SK-N-SH (cell line): ENCODE data around the gene PSMC3. TPM values are rescaled to one million over a fixed set of nuclear protein-coding genes. Genes with fewer than 3 reads are reported as not detected.

Source experiments
- CTCF ChIA-PET: fragments of 300-600, 350-600 bp; formaldehyde crosslinking; extraction: SDS; loops from one replicate; lab custom pipeline; 2021; lab: Yijun Ruan, JAX
- POLR2A ChIA-PET: fragments of 350-600 bp; sonication (Branson Sonifier 250); formaldehyde crosslinking; extraction: SDS; loops from one replicate; lab custom pipeline; 2020; ENCODE audit warnings: antibody characterized with exemption, inconsistent platforms; lab: Yijun Ruan, JAX
- DNase-seq: peaks from one replicate; pipeline ENCODE4 v3.0.0; 2012
- H2AFZ ChIP-seq: fragments of 200-600 bp; sonication (generic); 2 replicates; pipeline ENCODE4 v1.8.1; 2016; ENCODE audit warnings: antibody characterized with exemption, mild to moderate bottlenecking, low read depth
- H3F3A ChIP-seq: fragments of 200-600 bp; sonication (generic); replicated peaks from 2 replicates; pipeline ENCODE3; 2016; ENCODE audit warnings: antibody characterized with exemption, mild to moderate bottlenecking; ENCODE audit not compliant: insufficient read depth
- H3K27ac ChIP-seq, 2 experiments: fragments of 200-500 bp in 1 of 2; fragments of 200-600 bp in 1 of 2; sonication (Bioruptor generic) in 1 of 2; sonication (generic), shearing (Covaris generic) in 1 of 2; 2 replicates each; pipeline versions ENCODE4 v1.5.1 to v1.6.1; 2014 to 2016; ENCODE audit warnings: low read depth in 2 of 2, inconsistent platforms in 1 of 2, low read length in 1 of 2, mild to moderate bottlenecking in 1 of 2, mixed read lengths in 1 of 2
- H3K27me3 ChIP-seq: fragments of 200-600 bp; sonication (generic), shearing (Covaris generic); 2 replicates; pipeline ENCODE4 v1.6.1; 2016; ENCODE audit warnings: mixed run types; ENCODE audit not compliant: insufficient read depth
- H3K36me3 ChIP-seq, 2 experiments: fragments of 200-500 bp in 1 of 2; fragments of 200-600 bp in 1 of 2; sonication (Bioruptor generic) in 1 of 2; sonication (generic) in 1 of 2; replicated peaks in 1 of 2; 2 replicates each; pipeline versions ENCODE3 to v1.5.1; 2014 to 2016; ENCODE audit warnings: low read length in 1 of 2, mild to moderate bottlenecking in 1 of 2; ENCODE audit not compliant: insufficient read depth in 2 of 2, control insufficient read depth in 1 of 2
- H3K4me1 ChIP-seq, 2 experiments: fragments of 200-500 bp in 1 of 2; fragments of 200-600 bp in 1 of 2; sonication (Bioruptor generic) in 1 of 2; sonication (generic), shearing (Covaris generic) in 1 of 2; 2 replicates each; pipeline versions ENCODE4 v1.5.1 to v1.6.1; 2014 to 2016; ENCODE audit warnings: low read depth in 1 of 2, low read length in 1 of 2, mixed run types in 1 of 2; ENCODE audit not compliant: insufficient read depth in 2 of 2, control insufficient read depth in 1 of 2
- H3K4me2 ChIP-seq: fragments of 200-600 bp; sonication (generic), shearing (Covaris generic); 2 replicates; pipeline ENCODE4 v1.6.1; 2017; ENCODE audit warnings: mixed run types
- H3K4me3 ChIP-seq, 2 experiments: fragments of 200-500 bp in 1 of 2; fragments of 200-600 bp in 1 of 2; sonication (Bioruptor generic) in 1 of 2; sonication (generic), shearing (Covaris generic) in 1 of 2; 2 replicates each; pipeline versions ENCODE4 v1.5.1 to v1.8.1; 2014 to 2016; ENCODE audit warnings: low read depth in 2 of 2, inconsistent platforms in 1 of 2, low read length in 1 of 2, mild to moderate bottlenecking in 1 of 2, mixed read lengths in 1 of 2, moderate library complexity in 1 of 2
- H3K79me2 ChIP-seq: fragments of 200-600 bp; sonication (generic); 2 replicates; pipeline ENCODE4 v1.8.1; 2017; ENCODE audit warnings: mild to moderate bottlenecking; ENCODE audit not compliant: insufficient read depth
- H3K9ac ChIP-seq: fragments of 200-600 bp; sonication (generic); 2 replicates; pipeline ENCODE4 v1.6.1; 2017; ENCODE audit warnings: mixed run types
- H3K9me2 ChIP-seq: fragments of 200-600 bp; sonication (generic); 2 replicates; pipeline ENCODE4 v1.6.1; 2017; ENCODE audit warnings: mixed run types
- H3K9me3 ChIP-seq: fragments of 200-600 bp; sonication (generic); 2 replicates; pipeline ENCODE4 v1.6.1; 2017; ENCODE audit warnings: mixed run types, mild to moderate bottlenecking, moderate library complexity
- H4K20me1 ChIP-seq: fragments of 200-600 bp; sonication (generic); 2 replicates; pipeline ENCODE4 v1.6.1; 2017; ENCODE audit warnings: mild to moderate bottlenecking, mixed run types; ENCODE audit not compliant: insufficient read depth
- CHD2 ChIP-seq: fragments of 150-350 bp; IDR thresholded peaks from 2 replicates; pipeline ENCODE4 v1.6.1; 2018; ENCODE audit warnings: low read length; ENCODE audit not compliant: partially characterized antibody
- FOXJ3 ChIP-seq: sonication (generic); formaldehyde crosslinking; IDR thresholded peaks from 2 replicates; pipeline ENCODE4 v1.5.1; 2020; ENCODE audit warnings: mild to moderate bottlenecking, missing genetic modification reagents
- FOXM1 ChIP-seq: IDR thresholded peaks from 2 replicates; pipeline ENCODE4 v1.4.0; 2012; ENCODE audit warnings: low read depth, mild to moderate bottlenecking
- JUND ChIP-seq: IDR thresholded peaks from 2 replicates; pipeline ENCODE4 v1.4.0; 2012
- MEF2A ChIP-seq: IDR thresholded peaks from 2 replicates; pipeline ENCODE4 v1.4.0; 2012; ENCODE audit warnings: low read depth, borderline replicate concordance
- MXI1 ChIP-seq: IDR thresholded peaks from 2 replicates; pipeline ENCODE4 v1.6.1; 2012; ENCODE audit warnings: mild to moderate bottlenecking, low read depth, low read length, improper control_type of control experiment
- NFIC ChIP-seq: IDR thresholded peaks from 2 replicates; pipeline ENCODE4 v1.4.0; 2012; ENCODE audit warnings: borderline replicate concordance
- NRF1 ChIP-seq: IDR thresholded peaks from 2 replicates; pipeline ENCODE4 v1.6.1; 2012; ENCODE audit warnings: low read depth, mild to moderate bottlenecking, low read length
- POLR2AphosphoS5 ChIP-seq: IDR thresholded peaks from 2 replicates; pipeline ENCODE4 v1.6.1; 2012; ENCODE audit warnings: low read depth, low read length
- RAD21 ChIP-seq: IDR thresholded peaks from 2 replicates; pipeline ENCODE4 v1.6.1; 2012; ENCODE audit warnings: mild to moderate bottlenecking, low read length
- RFX5 ChIP-seq: IDR thresholded peaks from 2 replicates; pipeline ENCODE4 v1.6.1; 2012; ENCODE audit warnings: mild to moderate bottlenecking, improper control_type of control experiment, low read length
- RXRA ChIP-seq: IDR thresholded peaks from 2 replicates; pipeline ENCODE4 v1.4.0; 2012; ENCODE audit warnings: low read depth, mild to moderate bottlenecking, borderline replicate concordance
- SIN3A ChIP-seq: IDR thresholded peaks from 2 replicates; pipeline ENCODE4 v1.6.1; 2012; ENCODE audit warnings: low read depth, mild to moderate bottlenecking, low read length, moderate library complexity, borderline replicate concordance
- SMC3 ChIP-seq: IDR thresholded peaks from 2 replicates; pipeline ENCODE4 v1.6.1; 2012; ENCODE audit warnings: low read depth, low read length, improper control_type of control experiment
- TCF12 ChIP-seq: IDR thresholded peaks from 2 replicates; pipeline ENCODE4 v1.4.0; 2012
- TEAD4 ChIP-seq: IDR thresholded peaks from 2 replicates; pipeline ENCODE4 v1.4.0; 2012; ENCODE audit warnings: mild to moderate bottlenecking, borderline replicate concordance; ENCODE audit not compliant: insufficient read depth
- YY1 ChIP-seq: IDR thresholded peaks from 2 replicates; pipeline ENCODE4 v1.4.0; 2012; ENCODE audit warnings: low read depth, mild to moderate bottlenecking
- WGBS: methylation state at CpG from one replicate; pipeline ENCODE4 v1.1.6; 2017; ENCODE audit warnings: low lambda C conversion rate; 5-methylcytosine and 5-hydroxymethylcytosine counted together
- polyA plus RNA-seq, 3 experiments: library from polyadenylated mRNA; depleted of rRNA; stranded (reverse); fragments of >200 nt; gene quantifications; 2 replicates each; pipeline ENCODE4 v1.2.3, GENCODE V29; 2012
- TF ChIP-seq, protein P1 (sequence below): IDR thresholded peaks from 2 replicates; pipeline ENCODE4 v1.4.0; 2012; ENCODE audit warnings: low read depth
- TF ChIP-seq, protein P2 (sequence below): fragments of 150-350 bp; IDR thresholded peaks from 2 replicates; pipeline ENCODE4 v1.6.1; 2016; ENCODE audit warnings: mild to moderate bottlenecking, low read depth, low read length
- TF ChIP-seq, protein P3 (sequence below): fragments of 150-350 bp; IDR thresholded peaks from 2 replicates; pipeline ENCODE4 v1.6.1; 2017; ENCODE audit warnings: antibody characterized with exemption, low read length, low read depth, borderline replicate concordance

The PSMC3 gene
- polyA plus RNA-seq, 1 of the 3 experiments (the other 2 are of a cell fraction), result 184 TPM

DNA sequence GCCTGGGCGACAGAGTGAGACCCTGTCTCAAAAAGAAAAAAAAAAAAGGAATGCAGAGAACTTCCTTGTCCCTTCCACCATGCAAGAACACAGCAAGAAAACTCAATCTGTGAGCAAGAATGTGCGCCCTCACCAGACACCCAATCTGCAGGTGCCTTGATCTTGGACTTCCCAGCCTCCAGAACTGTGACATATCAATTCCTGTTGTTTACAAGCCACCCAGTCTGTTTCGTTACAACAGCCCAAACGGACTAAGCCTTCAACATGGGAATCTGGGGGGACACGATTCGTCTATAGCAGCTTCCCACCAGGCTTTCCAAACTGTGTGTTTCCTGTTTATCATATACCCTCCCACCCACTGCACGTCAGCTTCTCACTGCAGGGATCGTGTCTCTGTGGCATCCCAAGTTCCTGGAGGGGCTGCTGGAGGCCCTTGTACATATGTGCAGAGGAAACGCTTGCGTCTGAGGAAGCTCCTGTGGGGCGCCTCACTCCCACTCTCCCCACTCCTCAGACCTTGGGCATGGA lies 11.0 kb upstream of the PSMC3 start:
- POLR2A ChIA-PET, result no interaction called here
- no peaks in the 10 kb centered on the region for H4K20me1 ChIP-seq
- H3K79me2 ChIP-seq, result no peaks in the 10 kb centered on the region
- H3K27ac ChIP-seq, result no peak overlapping the region
- peaks cover 8% of the 10 kb centered on the region for H3F3A ChIP-seq
- no peaks in the 10 kb centered on the region for H3K9me3 ChIP-seq
- H3K4me3 ChIP-seq, result no peak overlapping the region
- DNase-seq, result no peak
- no peak overlapping the region for H3K9ac ChIP-seq
- 90% methylated on average over 11 of the region's 11 CpGs for whole genome bisulfite sequencing
- no peak overlapping the region for H3K4me2 ChIP-seq
- CTCF ChIA-PET, result interaction anchor here (1.2 kb wide), 1 partner anchor 25 kb away, joined by 4 read pairs; no protein-coding TSS in a partner anchor
- TF ChIP-seq, protein P1, sequence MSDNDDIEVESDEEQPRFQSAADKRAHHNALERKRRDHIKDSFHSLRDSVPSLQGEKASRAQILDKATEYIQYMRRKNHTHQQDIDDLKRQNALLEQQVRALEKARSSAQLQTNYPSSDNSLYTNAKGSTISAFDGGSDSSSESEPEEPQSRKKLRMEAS, result no peak
- TF ChIP-seq TEAD4 (no peak), NRF1 (no peak), RFX5 (no peak), FOXM1 (no peak), RAD21 (no peak), SIN3A (no peak), FOXJ3 (CRISPR knock-in tag) (no peak), MEF2A (no peak), POLR2AphosphoS5 (no peak), NFIC (no peak), JUND (no peak), RXRA (no peak), YY1 (no peak), TCF12 (no peak), SMC3 (no peak)
- TF ChIP-seq, protein P2, sequence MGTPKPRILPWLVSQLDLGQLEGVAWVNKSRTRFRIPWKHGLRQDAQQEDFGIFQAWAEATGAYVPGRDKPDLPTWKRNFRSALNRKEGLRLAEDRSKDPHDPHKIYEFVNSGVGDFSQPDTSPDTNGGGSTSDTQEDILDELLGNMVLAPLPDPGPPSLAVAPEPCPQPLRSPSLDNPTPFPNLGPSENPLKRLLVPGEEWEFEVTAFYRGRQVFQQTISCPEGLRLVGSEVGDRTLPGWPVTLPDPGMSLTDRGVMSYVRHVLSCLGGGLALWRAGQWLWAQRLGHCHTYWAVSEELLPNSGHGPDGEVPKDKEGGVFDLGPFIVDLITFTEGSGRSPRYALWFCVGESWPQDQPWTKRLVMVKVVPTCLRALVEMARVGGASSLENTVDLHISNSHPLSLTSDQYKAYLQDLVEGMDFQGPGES, result no peak
- H3K4me1 ChIP-seq, result no peaks in the 10 kb centered on the region
- H3K36me3 ChIP-seq, result no peaks in the 10 kb centered on the region
- H3K9me2 ChIP-seq, result no peaks in the 10 kb centered on the region
- no peaks in the 10 kb centered on the region for H3K27me3 ChIP-seq
- no peak overlapping the region for H2AFZ ChIP-seq

DNA sequence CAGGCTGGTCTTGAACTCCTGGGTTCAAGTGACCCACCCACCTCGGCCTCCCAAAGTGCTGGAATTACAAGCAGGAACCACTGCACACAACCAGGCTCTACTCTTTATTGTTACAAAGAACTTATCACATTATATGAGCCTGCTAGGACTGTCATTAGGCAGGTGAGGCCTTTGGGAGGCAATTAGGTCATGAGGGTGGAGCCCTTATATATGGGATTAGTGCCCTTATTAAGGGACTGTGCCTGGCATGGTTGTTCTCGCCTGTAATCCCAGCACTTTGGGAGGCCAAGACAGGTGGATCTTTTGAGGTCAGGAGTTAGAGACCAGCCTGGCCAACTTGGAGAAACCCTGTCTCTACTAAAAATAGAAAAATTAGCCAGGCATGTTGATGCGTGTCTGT lies 10.5 kb upstream of the PSMC3 start:
- H3K4me3 ChIP-seq, result no peak overlapping the region
- TF ChIP-seq, protein P3, sequence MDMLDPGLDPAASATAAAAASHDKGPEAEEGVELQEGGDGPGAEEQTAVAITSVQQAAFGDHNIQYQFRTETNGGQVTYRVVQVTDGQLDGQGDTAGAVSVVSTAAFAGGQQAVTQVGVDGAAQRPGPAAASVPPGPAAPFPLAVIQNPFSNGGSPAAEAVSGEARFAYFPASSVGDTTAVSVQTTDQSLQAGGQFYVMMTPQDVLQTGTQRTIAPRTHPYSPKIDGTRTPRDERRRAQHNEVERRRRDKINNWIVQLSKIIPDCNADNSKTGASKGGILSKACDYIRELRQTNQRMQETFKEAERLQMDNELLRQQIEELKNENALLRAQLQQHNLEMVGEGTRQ, result no peak
- TF ChIP-seq MXI1 (no peak), CHD2 (no peak), RXRA (no peak)
- ChIA-PET POLR2A (no interaction called here), CTCF (interaction anchor here (1.2 kb wide), 1 partner anchor 25 kb away, joined by 4 read pairs; no protein-coding TSS in a partner anchor)
- H3K27me3 ChIP-seq, result no peaks in the 10 kb centered on the region
- 88% methylated on average over 2 of the region's 3 CpGs for WGBS
- H3K9me3 ChIP-seq, result no peaks in the 10 kb centered on the region
- H3K4me1 ChIP-seq, result no peaks in the 10 kb centered on the region
- no peak overlapping the region for H2AFZ ChIP-seq
- no peak overlapping the region for H3K27ac ChIP-seq
- no peaks in the 10 kb centered on the region for H3K36me3 ChIP-seq
- no peak for DNase-seq
- no peaks in the 10 kb centered on the region for H4K20me1 ChIP-seq
- peaks cover 8% of the 10 kb centered on the region for H3F3A ChIP-seq
- no peak overlapping the region for H3K4me2 ChIP-seq
- H3K79me2 ChIP-seq, result no peaks in the 10 kb centered on the region
- no peak overlapping the region for H3K9ac ChIP-seq
- H3K9me2 ChIP-seq, result no peaks in the 10 kb centered on the region
